AG20443 (cell line): ENCODE data around the gene ITGB1.
"Not testable (repeated sequence)": the region's sequence is repeated elsewhere in the genome, so short reads cannot be mapped to it uniquely, and the experiment has no call there.

Experiments used
- DNase-seq: peaks from one replicate; pipeline ENCODE4 v3.0.0; 2012; ENCODE audit warnings: low spot score, mixed read lengths

ITGB1 gene

DNA sequence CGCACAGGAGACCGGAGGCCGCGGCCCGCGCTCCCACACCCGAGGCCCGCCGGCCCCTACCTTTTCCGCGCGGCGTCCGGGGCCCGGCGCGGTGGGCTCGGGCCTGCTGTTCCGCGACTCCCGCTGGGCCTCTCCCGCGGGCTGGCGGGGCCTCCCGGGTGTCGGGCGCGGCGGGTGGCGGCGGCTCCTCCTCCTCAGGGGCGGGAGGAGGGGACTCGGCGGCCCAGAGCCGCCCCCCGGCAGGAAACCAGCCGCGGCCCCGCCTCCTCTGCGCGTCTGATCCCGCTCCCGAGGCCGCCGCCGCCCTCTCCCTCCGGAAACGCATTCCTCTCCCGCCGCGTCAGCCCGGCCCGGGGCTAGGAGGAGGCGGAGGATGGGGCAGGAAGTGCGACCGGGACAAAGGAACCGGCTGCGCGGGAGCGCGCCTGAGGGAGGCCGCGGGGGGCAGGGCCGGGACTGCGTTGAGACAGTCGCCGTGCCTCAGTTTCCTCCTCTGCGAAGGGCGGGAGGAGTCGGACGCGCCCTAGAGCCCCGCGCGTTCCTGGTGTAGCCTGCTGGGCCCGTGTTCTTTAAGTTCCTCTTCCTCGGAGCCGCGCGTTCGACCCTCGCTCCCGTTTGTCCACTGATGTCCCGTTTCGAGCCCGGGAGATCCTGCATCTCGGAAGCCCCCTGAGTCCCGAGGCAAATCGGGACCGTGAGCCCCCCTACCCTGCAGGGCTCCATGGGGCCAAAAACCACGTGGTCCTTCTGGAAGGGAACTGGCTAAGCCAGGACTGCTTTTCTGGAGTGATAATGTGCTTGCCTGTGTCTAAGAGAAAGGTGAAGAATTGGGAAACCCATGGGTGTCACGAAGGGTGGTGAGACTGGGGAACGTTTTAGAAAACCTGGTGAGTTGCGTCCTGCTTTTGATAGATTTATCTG, at the start of gene ITGB1:
Gene ITGB1, minus strand, starts transcription at position 146 of the 921 bp plus-strand sequence. CDS start 22,672 bp downstream, outside the sequence.
- peak; percentile 94 for DNase-seq

DNA sequence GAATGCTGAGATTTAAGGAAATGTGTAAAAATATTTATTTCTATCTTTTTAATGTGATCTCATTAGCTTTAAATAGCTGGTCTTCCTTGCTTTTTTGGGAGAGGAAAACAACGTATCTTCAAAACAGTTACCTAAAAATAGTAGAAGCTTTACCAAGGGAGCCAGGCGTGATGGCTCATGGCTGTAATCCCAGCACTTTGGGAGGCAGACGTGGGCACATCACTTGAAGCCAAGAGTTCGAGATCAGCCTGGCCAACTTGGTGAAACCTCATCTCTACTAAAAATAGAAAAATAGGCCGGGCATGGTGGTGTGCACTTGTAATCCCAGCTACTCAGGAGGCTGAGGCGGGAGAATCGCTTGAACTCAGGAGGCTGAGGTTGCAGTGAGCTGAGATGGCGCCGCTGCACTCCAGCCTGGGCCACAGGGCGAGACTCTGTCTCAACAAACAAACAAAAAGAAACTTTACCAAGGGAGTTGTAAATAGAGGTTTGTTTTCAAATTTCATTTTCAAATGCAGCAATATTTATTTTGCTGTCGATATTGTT, 48.4 kb upstream of the ITGB1 start:
- DNase-seq = no peak

DNA sequence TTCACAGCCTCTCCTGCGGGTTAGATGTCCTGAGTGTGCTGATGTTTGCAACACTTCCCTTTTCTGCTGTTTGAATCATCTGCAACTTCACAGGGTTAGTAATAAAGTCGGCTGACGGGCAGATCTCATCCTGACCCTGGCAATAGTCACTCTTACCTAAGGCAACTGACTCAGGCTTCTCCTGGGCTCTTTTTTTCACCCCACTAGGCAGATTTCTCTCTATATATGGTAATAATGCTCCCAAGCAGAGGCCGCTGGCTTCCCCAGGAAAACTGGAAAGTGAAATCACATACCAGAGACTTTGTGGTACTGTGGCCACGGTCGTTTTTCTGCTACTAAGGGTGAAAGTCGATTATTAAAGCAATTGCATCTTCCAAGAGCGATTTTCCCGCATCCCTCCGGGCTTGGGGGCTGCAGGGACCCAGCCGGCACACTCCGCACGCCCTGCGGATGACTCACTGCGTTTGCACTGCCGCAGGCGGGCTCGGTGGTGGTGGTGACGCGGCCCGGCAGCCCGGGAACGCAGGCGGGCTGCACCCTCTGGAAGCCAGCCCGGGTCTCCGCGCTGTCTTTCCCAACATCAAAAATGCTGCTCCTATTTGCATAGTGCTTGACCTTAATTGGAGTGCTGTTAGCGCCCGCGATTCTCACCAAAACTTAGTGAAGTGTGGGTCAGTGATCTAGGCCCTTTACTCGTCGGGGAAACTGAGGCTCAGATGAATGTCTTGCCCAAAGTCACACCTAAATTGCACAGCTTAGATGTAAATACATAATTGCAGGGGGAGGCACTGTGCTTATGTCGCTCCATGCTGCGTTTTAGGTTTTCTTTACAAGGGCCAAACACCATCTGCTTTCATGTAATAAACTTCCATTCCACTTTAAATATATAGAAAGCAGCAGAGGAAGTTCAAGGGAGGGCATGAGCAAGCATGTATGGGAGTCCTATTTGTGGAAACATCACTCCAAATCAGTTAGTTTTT, 47.6 kb upstream of the ITGB1 start:
- DNase-seq = peak; percentile 94

DNA sequence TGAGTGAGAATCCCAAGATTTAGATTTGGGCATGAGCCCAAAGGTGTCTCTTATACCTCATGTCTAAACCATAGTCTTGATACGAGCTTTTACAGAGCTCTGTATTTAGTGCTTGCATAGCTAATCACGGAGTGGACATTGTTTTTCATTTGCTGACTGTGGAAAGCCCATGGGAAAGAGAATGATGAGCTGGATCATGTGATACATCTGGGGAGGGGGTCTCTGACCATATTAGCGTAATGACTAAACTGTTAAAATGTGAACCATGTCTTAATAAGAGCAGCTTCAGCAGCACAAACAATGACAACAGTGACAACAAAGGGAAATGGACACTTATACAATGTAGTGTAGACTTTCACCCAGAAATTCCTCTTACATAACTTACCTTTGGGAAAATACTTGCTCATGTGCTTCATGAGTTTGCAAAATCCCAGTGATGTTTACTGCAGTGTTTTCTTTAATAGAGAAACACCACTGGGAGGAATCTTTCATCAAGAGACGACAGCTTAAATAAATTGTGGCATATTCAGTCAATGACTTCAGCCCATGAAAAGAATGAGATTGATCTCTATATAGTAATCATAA, 44.0 kb upstream of the ITGB1 start:
- no peak for DNase-seq

GRCh38 chr10:32998060-32998581, 40.1 kb upstream of the ITGB1 start:
- DNase-seq = not testable (repeated sequence)

DNA sequence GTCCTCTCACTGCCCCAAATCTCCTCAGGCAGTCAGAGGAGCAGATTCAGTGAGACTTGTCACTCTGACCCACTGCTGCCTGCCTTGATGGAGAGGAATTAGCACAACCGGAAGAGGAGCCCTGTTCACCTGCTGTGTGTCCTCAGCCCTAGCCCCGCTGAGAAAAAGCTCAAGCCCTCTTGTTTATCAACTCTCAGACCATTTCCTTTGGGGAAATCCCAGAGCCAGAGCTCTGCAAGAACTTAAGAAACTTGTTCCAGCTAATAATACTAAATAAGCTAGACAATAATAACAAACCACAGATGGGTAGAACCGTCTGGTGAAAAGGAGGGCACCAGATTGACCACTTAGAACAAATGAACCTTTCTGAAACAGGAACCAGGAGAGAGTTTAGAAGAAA, 37.7 kb upstream of the ITGB1 start:
- DNase-seq = no peak

DNA sequence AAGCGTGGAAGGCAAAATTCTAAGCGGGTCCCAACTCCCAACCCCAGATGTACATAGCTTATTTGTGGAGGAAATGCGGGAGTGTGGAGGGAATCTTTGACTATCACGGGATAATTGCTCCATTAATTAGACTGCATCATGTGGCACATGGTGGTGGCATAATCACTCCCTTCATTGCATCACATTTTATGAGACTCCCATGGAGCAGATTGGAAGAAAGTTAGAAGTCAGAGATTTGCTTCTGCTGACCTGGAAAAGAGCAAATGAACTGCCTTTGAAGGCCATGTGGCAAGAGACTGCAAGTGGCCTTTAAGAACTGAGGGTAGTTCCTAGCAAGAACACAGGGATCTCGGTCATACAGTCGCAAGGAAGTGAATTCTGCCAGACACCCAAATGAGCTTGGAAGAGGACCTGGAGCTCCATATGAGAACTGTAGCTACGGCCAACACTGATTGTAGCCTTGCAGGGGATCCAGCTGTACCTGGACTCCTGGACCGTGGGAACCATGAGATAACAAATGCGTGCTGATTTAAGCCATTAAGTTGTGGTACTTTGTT, 37.1 kb upstream of the ITGB1 start:
- no peak for DNase-seq

DNA sequence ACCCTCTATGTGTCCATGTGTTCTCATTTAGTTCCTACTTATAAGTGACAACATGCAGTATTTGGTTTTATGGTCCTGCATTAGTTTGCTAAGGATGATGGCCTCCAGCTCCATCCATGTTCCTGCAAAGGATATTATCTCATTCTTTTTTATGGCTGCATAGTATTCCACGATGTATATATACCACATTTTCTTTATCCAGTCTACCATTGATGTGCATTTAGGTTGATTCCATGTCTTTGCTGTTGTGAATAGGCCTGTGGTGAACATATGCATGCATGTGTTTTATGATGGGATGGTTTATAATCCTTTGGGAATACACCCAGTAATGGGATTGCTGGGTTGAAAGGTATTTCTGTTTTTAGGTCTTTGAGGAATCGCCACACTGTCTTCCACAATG, 36.6 kb upstream of the ITGB1 start:
- not testable (repeated sequence) for DNase-seq

- not testable (repeated sequence) for DNase-seq
Observed at GRCh38 chr10:32992310-32992709, 34.3 kb upstream of the ITGB1 start.

DNA sequence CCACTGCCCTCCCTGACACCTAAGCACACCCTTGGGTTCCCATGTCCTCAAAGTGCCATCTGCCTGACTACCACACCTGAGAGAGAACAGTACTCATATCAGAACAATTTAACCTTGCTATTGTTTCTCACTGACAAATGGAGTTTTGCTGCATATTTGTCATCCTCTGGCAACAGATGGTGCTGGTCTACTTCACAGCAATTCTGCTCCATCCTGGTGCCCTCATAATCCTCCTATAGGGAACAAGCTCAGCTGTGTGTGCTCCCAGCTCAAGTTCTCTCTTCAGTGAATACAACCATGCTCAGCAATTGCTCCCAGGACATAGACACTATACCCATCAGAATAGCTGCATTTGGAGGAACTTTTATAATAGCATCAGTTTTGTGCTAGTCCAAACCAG, 32.8 kb upstream of the ITGB1 start:
- DNase-seq = no peak

DNA sequence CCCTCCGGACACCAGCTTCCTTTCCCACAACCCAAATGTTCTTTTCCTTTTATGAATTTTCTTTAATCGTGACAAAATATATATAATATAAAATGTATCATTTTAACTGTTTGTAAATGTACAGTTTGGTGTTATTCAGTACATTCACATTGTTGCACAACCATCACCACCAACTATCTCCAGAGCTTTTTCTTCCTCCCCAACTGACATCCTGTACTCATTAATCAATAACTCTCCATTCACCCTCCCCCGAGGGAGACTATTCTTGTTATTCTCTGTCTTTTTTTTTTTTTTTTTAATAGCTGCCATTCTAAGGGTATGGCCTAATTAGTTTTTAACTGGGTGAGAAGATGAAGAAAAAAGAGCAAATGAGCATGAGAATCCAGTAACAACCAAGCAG, 30.6 kb upstream of the ITGB1 start:
- DNase-seq = no peak

DNA sequence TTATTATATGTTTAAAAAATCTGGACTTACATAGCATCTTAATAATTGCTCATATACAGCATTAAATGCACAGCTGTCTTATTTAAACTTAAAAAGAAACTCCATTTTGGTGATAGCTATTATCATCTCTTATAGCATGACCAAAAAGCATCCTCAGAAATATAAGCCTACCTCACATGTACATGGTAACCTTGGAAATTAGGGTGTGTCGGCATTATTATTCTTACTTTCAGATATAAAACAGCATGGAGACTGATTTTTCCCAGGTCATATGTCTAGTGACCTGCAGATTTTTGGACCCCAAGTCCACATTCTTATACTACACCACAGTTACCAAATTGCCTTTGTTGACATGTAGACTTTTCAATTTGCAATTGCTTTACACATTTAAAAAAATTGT, 29.1 kb upstream of the ITGB1 start:
- no peak for DNase-seq

DNA sequence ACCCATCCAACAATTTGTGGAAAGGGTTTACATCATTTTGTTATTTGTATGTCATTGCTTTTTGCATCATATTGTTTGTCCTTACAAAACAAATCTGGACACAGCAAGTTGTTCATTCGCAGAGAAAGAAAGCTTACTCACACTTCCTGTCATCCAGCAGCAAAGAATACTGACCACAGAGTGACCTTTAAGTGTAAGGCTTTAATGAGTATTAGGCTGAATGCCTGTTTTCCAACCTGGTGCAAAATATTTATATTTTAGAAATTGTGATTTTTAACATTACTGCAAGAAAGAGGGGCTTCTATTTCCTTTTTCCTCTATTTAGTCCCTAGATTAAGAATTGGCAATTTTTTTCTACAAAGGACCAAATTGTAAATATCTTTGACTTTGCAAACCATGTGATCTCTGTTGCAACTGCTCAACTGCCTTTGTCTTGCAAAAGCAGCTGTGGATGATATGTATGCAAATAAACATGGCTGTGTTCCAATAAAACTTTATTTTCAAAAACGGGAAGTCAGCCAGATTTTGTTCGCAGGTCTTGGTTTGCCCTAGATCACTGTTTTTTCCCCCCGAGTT, 27.8 kb upstream of the ITGB1 start:
- peak; percentile 45 for DNase-seq

DNA sequence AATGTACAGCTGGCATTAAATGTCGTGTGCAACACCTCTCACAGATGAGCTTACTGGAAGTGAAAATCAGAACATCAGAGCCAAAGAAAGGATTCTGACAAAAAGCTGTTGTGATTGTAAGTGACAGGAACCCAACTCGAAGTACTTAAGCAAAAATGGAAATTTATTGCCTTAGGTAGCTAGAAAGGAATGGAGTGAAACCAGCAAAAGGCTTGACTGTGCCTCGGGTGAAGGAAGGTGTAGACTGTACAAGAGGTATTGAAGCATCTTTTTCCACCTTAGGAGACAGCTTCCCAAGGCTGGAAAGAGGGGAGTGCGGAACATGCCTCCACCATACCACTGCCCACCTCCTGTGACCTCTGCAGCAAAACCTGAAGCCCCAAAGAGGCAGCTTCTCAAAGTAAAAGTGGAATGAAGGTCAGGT, 27.3 kb upstream of the ITGB1 start:
- no peak for DNase-seq

GRCh38 chr10:32984003-32984600, 26.1 kb upstream of the ITGB1 start:
- no peak for DNase-seq

DNA sequence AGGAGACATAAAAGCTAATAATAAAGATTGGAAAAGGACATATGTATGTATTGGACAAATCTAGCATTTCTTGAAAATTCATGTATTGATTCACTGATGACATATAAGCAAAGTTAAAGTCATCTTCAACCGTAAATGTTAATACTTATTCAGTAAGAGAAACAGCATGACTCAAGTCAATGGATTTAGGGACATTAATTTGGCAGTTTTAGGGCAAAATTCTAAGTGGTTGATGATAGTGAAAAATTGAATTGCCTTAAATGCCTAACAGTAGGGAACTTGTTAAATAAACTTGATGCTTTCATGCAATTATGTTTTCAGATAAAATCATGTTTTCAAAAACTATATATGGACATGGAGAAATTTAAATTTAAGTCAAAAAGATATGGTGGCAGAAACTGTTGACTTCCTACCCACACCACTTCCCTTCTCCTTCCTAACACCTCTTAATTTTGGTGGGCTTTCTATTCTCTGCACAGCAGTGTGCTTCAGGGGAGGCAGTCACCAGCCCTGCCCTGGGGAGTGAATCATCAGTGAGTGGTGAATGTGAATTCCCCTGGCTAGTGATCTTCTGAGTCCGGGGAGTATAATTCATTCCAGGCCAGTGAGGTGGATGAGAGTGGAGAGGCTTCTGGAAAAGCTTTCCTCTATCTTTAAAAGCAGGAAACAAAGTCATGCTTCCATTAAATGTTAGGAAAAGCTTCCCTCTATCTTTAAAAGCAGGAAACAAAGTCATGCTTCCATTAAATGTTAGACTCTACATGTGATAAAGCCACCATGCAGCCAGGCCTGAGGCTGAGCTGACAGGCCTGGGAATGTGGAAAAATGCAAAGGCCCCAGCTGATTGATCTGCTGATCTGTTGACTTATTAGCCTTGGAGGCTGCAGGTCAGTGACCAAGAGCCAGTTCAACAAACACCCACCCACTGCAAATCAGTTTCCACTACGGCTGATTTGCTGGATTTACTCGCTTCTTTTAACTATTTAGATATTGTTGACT, 25.2 kb upstream of the ITGB1 start:
- peak; percentile 77 for DNase-seq

- no peak for DNase-seq
Observed at GRCh38 chr10:32982293-32982709, 24.3 kb upstream of the ITGB1 start.

GRCh38 chr10:32981760-32982159, 23.7 kb upstream of the ITGB1 start:
- no peak for DNase-seq
